Measurements from ENCODE around the gene SVEP1. TPM values are rescaled to one million over a fixed set of nuclear protein-coding genes. Genes with fewer than 3 reads are reported as not detected.
A peak's percentile ranks its signal among the peaks of the same experiment; 100 is the strongest.

The SVEP1 gene
- total RNA-seq, 1 experiment from 2014 or later = 0.45 TPM

DNA sequence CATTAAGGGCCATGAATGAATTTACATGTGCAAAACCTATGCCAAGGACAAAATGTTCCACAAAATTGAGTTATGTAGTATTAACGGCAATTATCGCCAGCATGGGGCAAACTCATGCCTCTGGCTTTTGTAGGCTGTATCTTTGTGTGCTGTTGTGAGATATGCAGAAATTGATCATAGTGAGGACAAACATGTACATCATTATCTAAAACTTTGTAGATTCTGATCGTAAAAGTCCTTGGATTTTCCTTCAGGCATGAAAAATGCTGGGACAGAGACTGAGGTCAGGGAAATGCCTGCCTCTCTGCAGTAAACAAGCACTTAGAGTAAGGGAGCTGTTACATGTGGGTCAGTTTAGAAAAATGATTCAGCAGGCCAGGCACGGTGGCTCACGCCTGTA, 236.0 kb downstream of the SVEP1 start:
- BruUV-seq (replicated peaks) = no TSS peak
- TF ChIP-seq, protein P1, sequence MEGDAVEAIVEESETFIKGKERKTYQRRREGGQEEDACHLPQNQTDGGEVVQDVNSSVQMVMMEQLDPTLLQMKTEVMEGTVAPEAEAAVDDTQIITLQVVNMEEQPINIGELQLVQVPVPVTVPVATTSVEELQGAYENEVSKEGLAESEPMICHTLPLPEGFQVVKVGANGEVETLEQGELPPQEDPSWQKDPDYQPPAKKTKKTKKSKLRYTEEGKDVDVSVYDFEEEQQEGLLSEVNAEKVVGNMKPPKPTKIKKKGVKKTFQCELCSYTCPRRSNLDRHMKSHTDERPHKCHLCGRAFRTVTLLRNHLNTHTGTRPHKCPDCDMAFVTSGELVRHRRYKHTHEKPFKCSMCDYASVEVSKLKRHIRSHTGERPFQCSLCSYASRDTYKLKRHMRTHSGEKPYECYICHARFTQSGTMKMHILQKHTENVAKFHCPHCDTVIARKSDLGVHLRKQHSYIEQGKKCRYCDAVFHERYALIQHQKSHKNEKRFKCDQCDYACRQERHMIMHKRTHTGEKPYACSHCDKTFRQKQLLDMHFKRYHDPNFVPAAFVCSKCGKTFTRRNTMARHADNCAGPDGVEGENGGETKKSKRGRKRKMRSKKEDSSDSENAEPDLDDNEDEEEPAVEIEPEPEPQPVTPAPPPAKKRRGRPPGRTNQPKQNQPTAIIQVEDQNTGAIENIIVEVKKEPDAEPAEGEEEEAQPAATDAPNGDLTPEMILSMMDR (conservative IDR thresholded peaks at IDR 0.05; ENCODE audit: low read depth, low read length) = no peak
- TF ChIP-seq EZH2 (IDR thresholded peaks at IDR 0.05; ENCODE audit: borderline replicate concordance, low read depth, low read length, poor library complexity, severe bottlenecking) = no peak
- CTCF ChIA-PET = no interaction called here
- Histone ChIP-seq H3K27ac (ENCODE audit: low read depth, low read length, poor library complexity, severe bottlenecking) (no peak overlapping the region), H3K27me3 (replicated peaks; ENCODE audit: insufficient read depth, low read depth, low read length, poor library complexity) (peaks cover 3% of the 10 kb centered on the region), H3K36me3 (ENCODE audit: insufficient read depth, low read length, poor library complexity, severe bottlenecking) (no peaks in the 10 kb centered on the region), H3K4me1 (ENCODE audit: insufficient read depth, low read length, poor library complexity, severe bottlenecking) (no peaks in the 10 kb centered on the region), H3K9me3 (ENCODE audit: low read depth, low read length, poor library complexity, severe bottlenecking) (no peaks in the 10 kb centered on the region), H3K4me3 (ENCODE audit: low read depth, low read length, poor library complexity, severe bottlenecking) (no peak overlapping the region)
- intact Hi-C loops (cut with micrococcal nuclease; ENCODE audit: unreplicated experiment) = no loop called here
- POLR2A ChIA-PET (ENCODE audit: low non-redundant PET) = no interaction called here
- DNase-seq (ENCODE audit: low spot score) = no peak

DNA sequence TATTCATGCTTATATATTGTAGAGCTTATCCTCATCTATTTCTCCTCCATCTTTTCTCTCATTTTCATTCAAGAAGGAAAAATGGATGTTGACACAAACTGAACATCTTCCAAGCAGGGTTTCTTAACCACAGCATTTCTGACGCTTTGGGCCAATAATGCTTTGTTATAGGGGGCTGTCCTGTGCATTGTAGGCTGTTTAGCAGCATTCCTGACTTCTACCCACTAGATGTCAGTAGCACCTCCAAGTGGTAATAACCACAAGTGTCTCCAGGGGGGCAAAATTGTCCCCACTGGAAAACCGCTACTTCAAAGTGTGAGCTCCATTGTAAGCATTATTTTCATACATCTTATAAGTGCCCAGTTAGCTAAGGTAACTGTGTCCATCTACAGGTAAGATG, 239.2 kb downstream of the SVEP1 start:
- no peaks in the 10 kb centered on the region for H3K4me1 ChIP-seq (ENCODE audit: insufficient read depth, low read length, poor library complexity, severe bottlenecking)
- H3K36me3 ChIP-seq (ENCODE audit: insufficient read depth, low read length, poor library complexity, severe bottlenecking) = no peaks in the 10 kb centered on the region
- peak; percentile 37 for DNase-seq (ENCODE audit: low spot score)
- intact Hi-C loops (cut with micrococcal nuclease; ENCODE audit: unreplicated experiment) = no loop called here
- no TSS peak for BruUV-seq (replicated peaks)
- H3K4me3 ChIP-seq (ENCODE audit: low read depth, low read length, poor library complexity, severe bottlenecking) = no peak overlapping the region
- H3K27ac ChIP-seq (ENCODE audit: low read depth, low read length, poor library complexity, severe bottlenecking) = no peak overlapping the region
- ChIA-PET CTCF (interaction anchor here (0.7 kb wide), 1 partner anchor 11 kb away, joined by 3 read pairs; no protein-coding TSS in a partner anchor), POLR2A (ENCODE audit: low non-redundant PET) (no interaction called here)
- H3K9me3 ChIP-seq (ENCODE audit: low read depth, low read length, poor library complexity, severe bottlenecking) = no peaks in the 10 kb centered on the region
- H3K27me3 ChIP-seq (replicated peaks; ENCODE audit: insufficient read depth, low read depth, low read length, poor library complexity) = peaks cover 3% of the 10 kb centered on the region
- TF ChIP-seq EZH2 (IDR thresholded peaks at IDR 0.05; ENCODE audit: borderline replicate concordance, low read depth, low read length, poor library complexity, severe bottlenecking) = no peak
- TF ChIP-seq, protein P1 (conservative IDR thresholded peaks at IDR 0.05; ENCODE audit: low read depth, low read length) = peak; percentile 55

DNA sequence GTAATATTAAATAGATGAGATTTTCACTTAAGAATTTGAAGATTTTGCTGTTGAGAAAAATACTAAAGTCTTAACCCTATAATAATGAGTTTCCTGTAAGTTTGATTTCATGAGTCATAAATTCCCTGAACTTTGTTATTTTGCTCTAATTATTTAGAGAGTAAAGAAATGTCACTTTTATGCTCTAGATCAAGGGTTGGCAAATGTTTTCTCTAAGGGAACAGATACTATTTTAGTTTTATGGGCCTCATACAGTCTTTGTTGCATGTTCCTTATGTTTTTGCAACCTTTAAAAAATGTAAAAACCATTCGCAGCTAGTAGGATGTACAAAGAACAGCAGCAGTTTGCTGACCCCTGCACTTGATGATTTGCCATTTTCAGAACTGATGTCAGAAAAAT, 241.4 kb downstream of the SVEP1 start:
- Histone ChIP-seq H3K4me1 (ENCODE audit: insufficient read depth, low read length, poor library complexity, severe bottlenecking) (no peaks in the 10 kb centered on the region), H3K36me3 (ENCODE audit: insufficient read depth, low read length, poor library complexity, severe bottlenecking) (no peaks in the 10 kb centered on the region), H3K27me3 (replicated peaks; ENCODE audit: insufficient read depth, low read depth, low read length, poor library complexity) (no peaks in the 10 kb centered on the region), H3K9me3 (ENCODE audit: low read depth, low read length, poor library complexity, severe bottlenecking) (no peaks in the 10 kb centered on the region), H3K27ac (ENCODE audit: low read depth, low read length, poor library complexity, severe bottlenecking) (no peak overlapping the region), H3K4me3 (ENCODE audit: low read depth, low read length, poor library complexity, severe bottlenecking) (no peak overlapping the region)
- no peak for DNase-seq (ENCODE audit: low spot score)
- intact Hi-C loops (cut with micrococcal nuclease; ENCODE audit: unreplicated experiment) = no loop called here
- BruUV-seq (replicated peaks) = no TSS peak
- TF ChIP-seq, protein P1 (conservative IDR thresholded peaks at IDR 0.05; ENCODE audit: low read depth, low read length) = no peak
- no peak for TF ChIP-seq EZH2 (IDR thresholded peaks at IDR 0.05; ENCODE audit: borderline replicate concordance, low read depth, low read length, poor library complexity, severe bottlenecking)
- CTCF ChIA-PET = no interaction called here
- POLR2A ChIA-PET (ENCODE audit: low non-redundant PET) = no interaction called here

All from A673 (cell line).